Endothelial cell of umbilical vein (primary cell): ENCODE measurements around the gene DYNLT3.

Experiments used
- CTCF ChIP-seq, 2 donors: IDR thresholded peaks; 1 replicate in 1 of 2; 2 replicates in 1 of 2; pipeline ENCODE4 v1.5.1; 2011; ENCODE audit warnings: low read length in 2 of 2, mild to moderate bottlenecking in 2 of 2, moderate library complexity in 2 of 2, control low read depth in 1 of 2, inconsistent platforms in 1 of 2, low read depth in 1 of 2; ENCODE audit not compliant: insufficient read depth in 1 of 2; ENCODE audit errors: extremely low read depth in 1 of 2
- EZH2 ChIP-seq: IDR thresholded peaks from 2 replicates; pipeline ENCODE4 v1.6.1; 2012; ENCODE audit warnings: borderline replicate concordance, low read depth, mild to moderate bottlenecking, moderate library complexity, low read length, inconsistent platforms; ENCODE audit not compliant: severe bottlenecking
- JUN ChIP-seq: IDR thresholded peaks from 2 replicates; pipeline ENCODE4 v1.6.1; 2011; ENCODE audit warnings: borderline replicate concordance, low read depth; ENCODE audit not compliant: insufficient read length, insufficient read depth
- MAX ChIP-seq: IDR thresholded peaks from 2 replicates; pipeline ENCODE4 v1.6.1; 2011; ENCODE audit not compliant: insufficient read depth, insufficient read length
- POLR2A ChIP-seq: IDR thresholded peaks from 2 replicates; pipeline ENCODE4 v1.6.1; 2012; ENCODE audit warnings: low read depth, mild to moderate bottlenecking, control low read depth, low read length
- POLR2AphosphoS5 ChIP-seq: IDR thresholded peaks from 2 replicates; pipeline ENCODE4 v1.6.1; 2012; ENCODE audit warnings: low read depth, mild to moderate bottlenecking, control low read depth, low read length, moderate library complexity; ENCODE audit not compliant: insufficient read depth

- TF ChIP-seq POLR2A: no peak
- no peak for TF ChIP-seq CTCF (IDR thresholded peaks at IDR 0.05; ENCODE audit: extremely low read depth in 1 of 2, insufficient read depth in 1 of 2, low read depth in 1 of 2, low read length in 2 of 2)
- no peak for TF ChIP-seq MAX
- TF ChIP-seq EZH2: no peak
- no peak for TF ChIP-seq JUN
- TF ChIP-seq POLR2AphosphoS5: no peak
Measured at GRCh38 chrX:37830371-37830770, 17.0 kb downstream of the DYNLT3 start.
